Activated T-helper 1 cell treated with Interleukin-2 at 50 U/mL for 16 hours (primary cell): Measurements from ENCODE around the gene HSPA1A.
A peak's percentile ranks its signal among the peaks of the same experiment; 100 is the strongest.
"Not testable (repeated sequence)": the region's sequence is repeated elsewhere in the genome, so short reads cannot be mapped to it uniquely, and the experiment has no call there.

ENCODE experiments used
- DNase-seq: peaks from one replicate; pipeline ENCODE4 v3.0.0-alpha.2; 2020; ENCODE audit warnings: low read depth

The HSPA1A gene

GRCh38 chr6:31811645-31812044, 3.7 kb upstream of the HSPA1A start:
- DNase-seq, result no peak

- no peak for DNase-seq
These were observed 1.9 kb upstream of the HSPA1A start for GRCh38 chr6:31813465-31813849.

GRCh38 chr6:31814677-31815024, 692 bp upstream of the HSPA1A start:
- peak; percentile 49 for DNase-seq

GRCh38 chr6:31817133-31817928, 2.0 kb downstream of the HSPA1A start:
- DNase-seq, result not testable (repeated sequence)

- not testable (repeated sequence) for DNase-seq
These were observed 2.7 kb downstream of the HSPA1A start for GRCh38 chr6:31817929-31818511.

- no peak for DNase-seq
These were observed 4.5 kb downstream of the HSPA1A start for GRCh38 chr6:31819871-31820299.

- DNase-seq, result not testable (repeated sequence)
These were observed 5.1 kb downstream of the HSPA1A start for GRCh38 chr6:31820399-31820798.

GRCh38 chr6:31821301-31822035, 6.1 kb downstream of the HSPA1A start:
- DNase-seq, result peak; percentile 25

GRCh38 chr6:31822036-31822821, 6.9 kb downstream of the HSPA1A start:
- DNase-seq, result peak; percentile 46

GRCh38 chr6:31823592-31824196, 8.4 kb downstream of the HSPA1A start:
- not testable (repeated sequence) for DNase-seq

- DNase-seq, result no peak
These were observed 10.2 kb downstream of the HSPA1A start for GRCh38 chr6:31825553-31825952.

GRCh38 chr6:31826793-31827285, 11.5 kb downstream of the HSPA1A start:
- peak; percentile 19 for DNase-seq

GRCh38 chr6:31827286-31828079, 12.1 kb downstream of the HSPA1A start, which contains the start of gene HSPA1B:
TSS of gene HSPA1B (plus strand) at chr6:31827738. CDS start at chr6:31827951, 213 bp downstream.
- DNase-seq, result peak; percentile 81

GRCh38 chr6:31829633-31830283, 14.4 kb downstream of the HSPA1A start:
- DNase-seq, result no peak

GRCh38 chr6:31830886-31831335, 15.6 kb downstream of the HSPA1A start:
- no peak for DNase-seq

- DNase-seq, result no peak
These were observed 16.2 kb downstream of the HSPA1A start for GRCh38 chr6:31831350-31832215.

GRCh38 chr6:31834367-31835250, 19.3 kb downstream of the HSPA1A start:
- DNase-seq, result peak; percentile 63

GRCh38 chr6:31836047-31836473, 20.7 kb downstream of the HSPA1A start:
- no peak for DNase-seq
